NOMO-1 treated with dmso at 0.1 percent for 144 hours (cell line): Measurements from ENCODE around the gene HCK.

Experiments
- DNase-seq: peaks from one replicate; lab custom pipeline; 2025; ENCODE audit not compliant: unreplicated experiment; lab: John Stamatoyannopoulos, UW

HCK gene

GRCh38 chr20:32125506-32125905, 73.5 kb downstream of the HCK start:
- DNase-seq, result no peak

- no peak for DNase-seq
Observed at GRCh38 chr20:32126919-32127318, 74.9 kb downstream of the HCK start.

GRCh38 chr20:32127347-32127746, 75.3 kb downstream of the HCK start:
- DNase-seq, result no peak

GRCh38 chr20:32128167-32128566, 76.1 kb downstream of the HCK start:
- DNase-seq, result no peak

- DNase-seq, result no peak
Observed at GRCh38 chr20:32129863-32130262, 77.8 kb downstream of the HCK start.

- DNase-seq, result no peak
Observed at GRCh38 chr20:32130352-32130751, 78.3 kb downstream of the HCK start.

GRCh38 chr20:32130965-32131364, 78.9 kb downstream of the HCK start:
- DNase-seq, result no peak

- no peak for DNase-seq
Observed at GRCh38 chr20:32132911-32133549, 81.0 kb downstream of the HCK start.

GRCh38 chr20:32134026-32134425, 82.0 kb downstream of the HCK start:
- no peak for DNase-seq

- no peak for DNase-seq
Observed at GRCh38 chr20:32135983-32136515, 84.0 kb downstream of the HCK start.

GRCh38 chr20:32138921-32139320, 86.9 kb downstream of the HCK start:
- no peak for DNase-seq

- no peak for DNase-seq
Observed at GRCh38 chr20:32139947-32140346, 87.9 kb downstream of the HCK start.

GRCh38 chr20:32140603-32141002, 88.6 kb downstream of the HCK start:
- no peak for DNase-seq

GRCh38 chr20:32141465-32141980, 89.5 kb downstream of the HCK start:
- no peak for DNase-seq

GRCh38 chr20:32142088-32142487, 90.0 kb downstream of the HCK start:
- DNase-seq, result no peak

GRCh38 chr20:32142991-32143390, 90.9 kb downstream of the HCK start:
- no peak for DNase-seq

GRCh38 chr20:32144898-32145662, 93.0 kb downstream of the HCK start:
- no peak for DNase-seq

- no peak for DNase-seq
Observed at GRCh38 chr20:32149566-32150170, 97.6 kb downstream of the HCK start.

- no peak for DNase-seq
Observed at GRCh38 chr20:32150291-32150848, 98.3 kb downstream of the HCK start.
